ENCODE data around the gene DYNC2LI1.

DNA sequence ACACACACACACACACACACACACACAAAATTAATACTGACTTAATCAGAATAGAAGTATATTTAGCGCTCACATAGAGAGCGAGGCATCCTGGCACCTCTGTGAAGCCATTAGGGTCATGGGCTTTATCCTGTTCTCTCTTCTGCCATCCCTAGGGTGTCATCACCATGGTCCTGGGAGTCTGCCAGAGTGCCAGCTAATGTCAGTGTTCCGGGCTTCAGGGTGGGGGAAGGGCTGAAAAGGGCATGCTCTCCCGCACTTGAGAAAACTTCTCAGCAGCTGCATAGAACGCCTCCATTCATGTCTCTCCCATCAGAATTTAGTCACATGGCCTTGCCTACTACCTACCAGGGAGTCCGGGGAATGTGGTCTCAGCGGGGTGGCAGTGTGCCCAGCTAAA is 19.7 kb upstream of the DYNC2LI1 start:
- TF ChIP-seq, protein P1, sequence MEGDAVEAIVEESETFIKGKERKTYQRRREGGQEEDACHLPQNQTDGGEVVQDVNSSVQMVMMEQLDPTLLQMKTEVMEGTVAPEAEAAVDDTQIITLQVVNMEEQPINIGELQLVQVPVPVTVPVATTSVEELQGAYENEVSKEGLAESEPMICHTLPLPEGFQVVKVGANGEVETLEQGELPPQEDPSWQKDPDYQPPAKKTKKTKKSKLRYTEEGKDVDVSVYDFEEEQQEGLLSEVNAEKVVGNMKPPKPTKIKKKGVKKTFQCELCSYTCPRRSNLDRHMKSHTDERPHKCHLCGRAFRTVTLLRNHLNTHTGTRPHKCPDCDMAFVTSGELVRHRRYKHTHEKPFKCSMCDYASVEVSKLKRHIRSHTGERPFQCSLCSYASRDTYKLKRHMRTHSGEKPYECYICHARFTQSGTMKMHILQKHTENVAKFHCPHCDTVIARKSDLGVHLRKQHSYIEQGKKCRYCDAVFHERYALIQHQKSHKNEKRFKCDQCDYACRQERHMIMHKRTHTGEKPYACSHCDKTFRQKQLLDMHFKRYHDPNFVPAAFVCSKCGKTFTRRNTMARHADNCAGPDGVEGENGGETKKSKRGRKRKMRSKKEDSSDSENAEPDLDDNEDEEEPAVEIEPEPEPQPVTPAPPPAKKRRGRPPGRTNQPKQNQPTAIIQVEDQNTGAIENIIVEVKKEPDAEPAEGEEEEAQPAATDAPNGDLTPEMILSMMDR (conservative IDR thresholded peaks at IDR 0.05 in 1 of 2, IDR thresholded peaks at IDR 0.05 in 1 of 2; ENCODE audit: extremely low read depth in 1 of 2, insufficient read depth in 1 of 2, low read depth in 1 of 2, low read length in 2 of 2): no peak
- no peak for TF ChIP-seq EZH2 (IDR thresholded peaks at IDR 0.05; ENCODE audit: borderline replicate concordance, low read length)

All from mammary epithelial cell (primary cell).